SK-N-MC (cell line): ENCODE measurements around the gene CUX1.

Experiments used
- EZH2 ChIP-seq: fragments of 200-600 bp; sonication (generic); IDR thresholded peaks from one replicate; pipeline ENCODE4 v1.6.1; 2017; ENCODE audit warnings: antibody characterized with exemption
- FOXP2 ChIP-seq: optimal IDR thresholded peaks from 2 replicates; pipeline ENCODE3; 2011; ENCODE audit warnings: mild to moderate bottlenecking, moderate library complexity; ENCODE audit not compliant: insufficient read depth; ENCODE audit errors: extremely low read length, control extremely low read depth
- POLR2AphosphoS5 ChIP-seq: IDR thresholded peaks from 2 replicates; pipeline ENCODE4 v1.6.1; 2012; ENCODE audit warnings: mild to moderate bottlenecking, low read depth, low read length, borderline replicate concordance

- TF ChIP-seq POLR2AphosphoS5: no peak
- no peak for TF ChIP-seq EZH2
- TF ChIP-seq FOXP2: no peak
These were observed 339.4 kb downstream of the CUX1 start for GRCh38 chr7:102156867-102157266.
